ENCODE data around the gene ENPP3.

ENPP3 gene

DNA sequence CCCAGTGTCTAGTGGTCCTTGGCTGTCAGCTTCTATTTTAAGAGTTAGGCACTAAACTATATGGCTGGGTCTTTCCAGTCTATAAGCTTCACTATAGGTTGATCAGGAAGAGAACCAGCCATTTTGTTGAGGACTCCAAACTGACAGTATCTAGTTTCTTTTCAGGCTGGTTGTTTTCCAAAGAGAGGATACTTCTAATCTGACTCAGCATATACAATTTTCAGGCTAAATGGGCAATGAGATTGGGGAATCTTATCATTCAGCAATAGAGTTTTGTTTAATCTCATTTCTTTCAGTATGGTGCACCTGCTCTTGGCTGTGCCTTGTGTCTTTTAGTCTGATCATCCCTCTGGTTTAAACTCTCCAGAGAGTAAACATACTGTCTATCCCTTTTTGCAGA, 94.1 kb downstream of the ENPP3 start:
- Histone ChIP-seq H3K27ac (no peak overlapping the region), H3K4me1 (ENCODE audit: low read depth, poor library complexity, severe bottlenecking) (no peaks in the 10 kb centered on the region), H2AFZ (ENCODE audit: low read depth) (no peak overlapping the region), H3K4me2 (no peak overlapping the region), H3K79me2 (ENCODE audit: insufficient read depth, low read depth) (no peaks in the 10 kb centered on the region), H3K27me3 (ENCODE audit: insufficient read depth, low read depth) (no peaks in the 10 kb centered on the region), H4K20me1 (ENCODE audit: insufficient read depth) (no peaks in the 10 kb centered on the region), H3K4me3 (IDR thresholded peaks at IDR 0.05; ENCODE audit: insufficient read depth, low read depth, low read length) (no peak overlapping the region), H3K36me3 (ENCODE audit: insufficient read depth) (no peaks in the 10 kb centered on the region), H3K9ac (no peak overlapping the region)
- TF ChIP-seq, protein P1, sequence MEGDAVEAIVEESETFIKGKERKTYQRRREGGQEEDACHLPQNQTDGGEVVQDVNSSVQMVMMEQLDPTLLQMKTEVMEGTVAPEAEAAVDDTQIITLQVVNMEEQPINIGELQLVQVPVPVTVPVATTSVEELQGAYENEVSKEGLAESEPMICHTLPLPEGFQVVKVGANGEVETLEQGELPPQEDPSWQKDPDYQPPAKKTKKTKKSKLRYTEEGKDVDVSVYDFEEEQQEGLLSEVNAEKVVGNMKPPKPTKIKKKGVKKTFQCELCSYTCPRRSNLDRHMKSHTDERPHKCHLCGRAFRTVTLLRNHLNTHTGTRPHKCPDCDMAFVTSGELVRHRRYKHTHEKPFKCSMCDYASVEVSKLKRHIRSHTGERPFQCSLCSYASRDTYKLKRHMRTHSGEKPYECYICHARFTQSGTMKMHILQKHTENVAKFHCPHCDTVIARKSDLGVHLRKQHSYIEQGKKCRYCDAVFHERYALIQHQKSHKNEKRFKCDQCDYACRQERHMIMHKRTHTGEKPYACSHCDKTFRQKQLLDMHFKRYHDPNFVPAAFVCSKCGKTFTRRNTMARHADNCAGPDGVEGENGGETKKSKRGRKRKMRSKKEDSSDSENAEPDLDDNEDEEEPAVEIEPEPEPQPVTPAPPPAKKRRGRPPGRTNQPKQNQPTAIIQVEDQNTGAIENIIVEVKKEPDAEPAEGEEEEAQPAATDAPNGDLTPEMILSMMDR (conservative IDR thresholded peaks at IDR 0.05; ENCODE audit: low read depth, low read length) = no peak

DNA sequence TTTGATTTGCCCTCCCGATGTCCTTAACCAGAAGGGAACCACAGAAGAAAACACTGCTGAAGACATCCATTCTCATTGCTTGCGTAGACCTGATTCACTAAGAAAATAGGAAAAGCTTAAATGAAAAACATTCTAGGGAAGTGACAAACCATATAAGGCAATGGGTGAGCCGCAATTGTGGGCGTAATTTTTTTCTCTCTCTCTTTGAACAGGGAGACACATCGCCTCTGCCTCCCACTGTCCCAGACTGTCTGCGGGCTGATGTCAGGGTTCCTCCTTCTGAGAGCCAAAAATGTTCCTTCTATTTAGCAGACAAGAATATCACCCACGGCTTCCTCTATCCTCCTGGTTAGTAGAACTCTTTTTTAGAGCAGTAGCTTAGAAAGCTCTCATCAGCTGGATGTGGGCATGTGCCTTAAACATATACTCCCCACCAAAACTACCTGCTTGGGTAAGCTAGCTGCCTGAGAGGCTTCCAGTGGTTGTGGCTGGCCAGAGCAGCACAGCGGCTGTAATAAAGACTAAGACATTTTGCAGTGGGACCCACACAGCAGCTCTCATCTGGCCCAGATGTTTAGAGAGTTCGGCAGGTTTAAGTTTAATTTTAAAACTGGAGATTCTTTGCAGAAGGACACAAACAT, 96.4 kb downstream of the ENPP3 start:
- no peaks in the 10 kb centered on the region for H4K20me1 ChIP-seq (ENCODE audit: insufficient read depth)
- no peak overlapping the region for H3K4me2 ChIP-seq
- TF ChIP-seq, protein P1 (conservative IDR thresholded peaks at IDR 0.05; ENCODE audit: low read depth, low read length) = no peak
- no peaks in the 10 kb centered on the region for H3K36me3 ChIP-seq (ENCODE audit: insufficient read depth)
- no peaks in the 10 kb centered on the region for H3K79me2 ChIP-seq (ENCODE audit: insufficient read depth, low read depth)
- no peak overlapping the region for H3K27ac ChIP-seq
- no peak overlapping the region for H3K9ac ChIP-seq
- no peak overlapping the region for H2AFZ ChIP-seq (ENCODE audit: low read depth)
- no peak overlapping the region for H3K4me3 ChIP-seq (IDR thresholded peaks at IDR 0.05; ENCODE audit: insufficient read depth, low read depth, low read length)
- no peaks in the 10 kb centered on the region for H3K27me3 ChIP-seq (ENCODE audit: insufficient read depth, low read depth)
- no peaks in the 10 kb centered on the region for H3K4me1 ChIP-seq (ENCODE audit: low read depth, poor library complexity, severe bottlenecking)

DNA sequence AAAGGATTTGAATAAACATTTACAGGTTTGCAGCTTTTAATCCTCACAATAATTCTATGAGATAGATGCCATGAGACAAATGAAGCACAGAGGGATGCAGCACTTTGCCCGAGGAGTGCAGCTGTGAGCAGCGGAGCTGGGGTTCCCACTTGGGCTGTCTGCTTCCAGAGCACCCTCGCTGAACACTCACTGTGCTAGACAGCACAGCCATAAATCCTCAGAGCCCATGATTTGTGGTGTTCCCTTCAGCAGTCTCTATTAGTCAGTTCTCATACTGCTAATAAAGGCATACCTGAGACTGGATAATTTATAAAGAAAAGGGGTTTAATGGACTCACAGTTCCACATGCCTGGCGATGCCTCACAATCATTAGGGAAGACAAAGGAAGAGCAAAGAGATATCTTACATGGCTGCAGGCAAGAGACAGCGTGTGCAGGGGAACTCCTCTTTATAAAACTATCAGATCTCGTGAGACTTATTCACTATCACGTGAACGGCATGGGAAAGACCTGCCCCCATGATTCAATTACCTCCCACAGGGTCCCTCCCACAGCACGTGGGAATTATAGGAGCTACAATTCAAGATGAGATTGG, 99.0 kb downstream of the ENPP3 start:
- no peak overlapping the region for H3K4me2 ChIP-seq
- H3K4me3 ChIP-seq (IDR thresholded peaks at IDR 0.05; ENCODE audit: insufficient read depth, low read depth, low read length) = no peak overlapping the region
- TF ChIP-seq, protein P1 (conservative IDR thresholded peaks at IDR 0.05; ENCODE audit: low read depth, low read length) = no peak
- no peaks in the 10 kb centered on the region for H3K36me3 ChIP-seq (ENCODE audit: insufficient read depth)
- no peaks in the 10 kb centered on the region for H3K27me3 ChIP-seq (ENCODE audit: insufficient read depth, low read depth)
- H2AFZ ChIP-seq (ENCODE audit: low read depth) = no peak overlapping the region
- H3K9ac ChIP-seq = no peak overlapping the region
- H3K4me1 ChIP-seq (ENCODE audit: low read depth, poor library complexity, severe bottlenecking) = no peaks in the 10 kb centered on the region
- H3K79me2 ChIP-seq (ENCODE audit: insufficient read depth, low read depth) = no peaks in the 10 kb centered on the region
- H3K27ac ChIP-seq = no peak overlapping the region
- no peaks in the 10 kb centered on the region for H4K20me1 ChIP-seq (ENCODE audit: insufficient read depth)

DNA sequence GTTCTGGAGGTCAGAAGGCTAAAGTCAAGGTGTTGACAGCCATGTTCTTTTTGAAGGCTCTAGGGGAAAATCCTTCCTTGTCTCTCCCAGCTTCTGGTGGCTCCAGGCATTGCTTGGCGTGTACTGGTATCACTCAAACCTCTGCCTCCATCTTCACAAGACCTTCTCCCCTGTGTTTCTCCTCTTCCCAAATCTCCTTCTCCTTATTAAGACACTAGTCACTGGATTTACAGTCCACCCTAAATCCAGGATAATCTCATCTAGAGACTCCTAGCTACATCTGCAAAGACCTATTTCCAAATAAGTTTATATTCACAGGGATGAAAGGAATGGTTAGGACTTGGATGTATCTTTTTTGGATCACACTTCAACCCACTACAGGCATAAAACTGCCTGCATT, 99.7 kb downstream of the ENPP3 start:
- no peaks in the 10 kb centered on the region for H3K4me1 ChIP-seq (ENCODE audit: low read depth, poor library complexity, severe bottlenecking)
- H3K36me3 ChIP-seq (ENCODE audit: insufficient read depth) = no peaks in the 10 kb centered on the region
- no peak overlapping the region for H3K9ac ChIP-seq
- no peak overlapping the region for H3K4me3 ChIP-seq (IDR thresholded peaks at IDR 0.05; ENCODE audit: insufficient read depth, low read depth, low read length)
- H4K20me1 ChIP-seq (ENCODE audit: insufficient read depth) = no peaks in the 10 kb centered on the region
- H2AFZ ChIP-seq (ENCODE audit: low read depth) = no peak overlapping the region
- H3K27ac ChIP-seq = no peak overlapping the region
- no peaks in the 10 kb centered on the region for H3K79me2 ChIP-seq (ENCODE audit: insufficient read depth, low read depth)
- H3K4me2 ChIP-seq = no peak overlapping the region
- TF ChIP-seq, protein P1 (conservative IDR thresholded peaks at IDR 0.05; ENCODE audit: low read depth, low read length) = no peak
- no peaks in the 10 kb centered on the region for H3K27me3 ChIP-seq (ENCODE audit: insufficient read depth, low read depth)
